HG03442 (cell line): ENCODE measurements around the gene CDK17.
"Not testable (repeated sequence)": the region's sequence is repeated elsewhere in the genome, so short reads cannot be mapped to it uniquely, and the experiment has no call there.

Source experiments
- ATAC-seq: cut with Tn5 transposase; IDR thresholded peaks from one replicate; pipeline ENCODE4 v1.9.1; 2021; ENCODE audit warnings: mild to moderate bottlenecking, moderate library complexity; ENCODE audit not compliant: unreplicated experiment

The CDK17 gene

DNA sequence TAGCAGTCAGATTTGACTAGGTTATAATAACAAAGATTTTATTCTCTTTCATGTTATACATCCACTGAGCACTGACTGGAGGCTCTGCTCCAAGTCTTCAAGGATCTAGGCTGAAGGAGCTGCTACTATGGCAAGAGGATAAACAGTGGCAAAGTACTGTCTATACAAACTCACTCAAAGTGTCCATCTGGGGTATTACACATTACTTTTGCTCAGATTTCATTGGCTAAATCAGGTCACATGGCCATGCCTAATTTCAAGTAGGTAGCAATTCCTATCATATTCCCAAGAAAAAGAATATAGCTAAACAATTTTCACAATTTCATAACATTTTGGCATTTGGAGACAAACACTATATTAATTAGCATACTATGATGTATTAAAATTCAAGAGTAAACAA lies 40.9 kb downstream of the CDK17 start:
- no peak for ATAC-seq

DNA sequence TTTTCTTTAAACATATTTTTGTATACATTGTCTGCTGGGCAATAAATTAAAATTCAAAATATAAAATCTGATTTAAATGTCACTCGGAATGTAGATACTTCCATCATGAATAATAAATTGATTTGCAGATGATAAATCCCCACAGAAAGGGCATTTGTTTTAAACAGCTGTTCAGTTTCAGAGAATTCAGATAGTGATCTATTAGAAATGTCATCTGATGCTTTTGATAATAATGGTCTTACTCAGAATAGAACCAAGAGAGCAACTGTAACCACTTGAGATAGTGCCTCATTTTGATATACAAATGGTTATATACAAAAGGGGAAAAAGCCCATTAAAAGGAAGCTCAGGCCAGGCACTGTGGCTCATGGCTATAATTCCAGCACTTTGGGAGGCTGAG lies 43.4 kb downstream of the CDK17 start:
- ATAC-seq, result no peak

DNA sequence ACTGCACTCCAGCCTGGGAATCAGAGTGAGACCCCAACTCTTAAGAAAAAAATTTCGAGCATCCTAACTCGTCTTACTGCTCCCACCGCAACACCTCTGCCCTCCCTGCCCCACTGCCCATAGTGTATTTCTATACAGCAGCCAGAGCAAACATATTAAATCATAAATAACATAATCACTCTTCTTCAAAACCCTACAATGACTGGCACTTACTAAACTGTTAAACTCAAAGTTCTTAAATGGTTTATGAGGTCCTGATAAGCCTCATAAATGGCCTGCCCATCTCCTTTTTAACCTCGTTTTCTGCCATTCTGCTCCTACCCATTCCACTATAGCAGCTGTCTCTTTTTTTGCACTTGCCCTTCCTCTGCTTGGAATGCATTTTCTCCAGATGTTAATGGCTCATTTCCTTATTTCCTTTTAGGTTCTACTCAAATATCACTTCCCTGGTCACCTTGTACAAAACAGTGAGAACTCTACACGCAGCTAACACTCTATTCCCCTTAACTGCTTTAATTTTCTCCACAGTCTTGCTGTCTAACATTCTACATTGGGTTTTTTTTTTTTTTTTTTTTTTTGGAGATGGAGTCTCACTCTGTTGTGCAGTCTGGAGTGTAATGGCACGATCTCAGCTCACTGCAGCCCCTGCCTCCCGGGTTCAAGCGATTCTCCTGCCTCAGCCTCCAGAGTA lies 45.2 kb downstream of the CDK17 start:
- ATAC-seq, result no peak

GRCh38 chr12:96354326-96354725 lies 45.9 kb downstream of the CDK17 start:
- ATAC-seq, result no peak

GRCh38 chr12:96352161-96352835 lies 47.9 kb downstream of the CDK17 start:
- ATAC-seq, result no peak

DNA sequence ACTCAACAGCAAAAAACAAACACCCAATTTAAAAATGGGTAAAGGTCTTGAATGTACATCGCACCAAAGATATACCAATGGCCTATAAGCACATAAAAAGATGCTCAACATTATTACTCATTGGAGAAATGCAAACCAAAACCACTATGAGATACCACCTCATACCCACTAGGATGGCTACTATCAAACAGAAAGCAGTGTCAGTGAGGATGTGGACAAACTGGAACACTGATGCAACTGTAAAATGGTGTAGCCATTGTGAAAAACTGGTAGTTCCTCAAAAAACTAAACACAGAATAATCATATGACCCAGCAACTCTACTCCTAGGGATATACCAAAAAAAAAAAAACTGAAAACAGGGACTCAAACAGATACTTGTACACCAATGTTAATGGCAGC lies 49.3 kb downstream of the CDK17 start:
- ATAC-seq, result no peak

DNA sequence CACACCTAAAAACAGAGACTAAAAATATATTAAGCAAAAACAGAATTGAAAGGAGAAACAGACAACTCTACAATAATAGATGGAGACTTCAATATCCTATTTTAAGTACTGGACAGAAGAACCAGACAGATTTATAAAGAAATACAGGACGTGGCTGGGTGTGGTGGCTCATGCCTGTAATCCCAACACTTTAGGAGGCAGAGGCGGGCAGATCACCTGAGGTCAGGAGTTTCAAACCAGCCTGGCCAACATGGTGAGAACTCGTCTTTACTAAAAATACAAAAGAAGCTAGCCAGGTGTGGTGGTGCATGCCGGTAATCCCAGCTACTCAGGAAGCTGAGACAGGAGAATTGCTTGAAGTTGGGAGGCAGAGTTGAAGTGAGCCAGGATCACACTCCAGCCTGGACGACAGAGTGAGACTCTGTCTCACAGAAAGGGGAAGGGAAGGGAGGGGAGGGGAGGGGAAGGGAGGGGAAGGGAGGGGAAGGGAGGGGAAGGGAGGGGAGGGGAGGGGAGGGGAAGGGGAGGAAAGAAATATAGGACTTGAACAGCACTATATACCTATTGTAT lies 53.0 kb downstream of the CDK17 start:
- no peak for ATAC-seq

GRCh38 chr12:96346716-96347115 lies 53.5 kb downstream of the CDK17 start:
- ATAC-seq, result not testable (repeated sequence)

- ATAC-seq, result no peak
These were observed 56.0 kb downstream of the CDK17 start for GRCh38 chr12:96344124-96344695.

- peak; percentile 86 for ATAC-seq
These were observed 56.8 kb downstream of the CDK17 start for GRCh38 chr12:96343347-96343954.

DNA sequence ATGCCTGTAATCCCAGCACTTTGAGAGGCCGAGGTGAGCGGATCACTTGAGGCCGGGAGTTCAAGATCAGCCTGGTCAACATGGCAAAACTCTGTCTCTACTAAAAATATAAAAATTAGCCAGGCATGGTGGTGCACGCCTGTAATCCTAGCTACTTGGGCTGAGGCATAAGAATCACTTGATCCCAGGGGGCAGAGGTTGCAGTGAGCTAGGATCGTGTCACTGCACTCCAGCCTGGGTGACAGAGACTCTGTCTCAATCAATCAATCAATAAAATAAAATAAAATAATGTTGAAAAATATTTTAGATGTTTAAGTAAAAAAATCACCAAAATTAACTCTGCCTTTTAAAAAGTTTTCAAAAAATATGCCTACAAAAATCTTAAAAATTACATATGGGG lies 60.6 kb downstream of the CDK17 start:
- not testable (repeated sequence) for ATAC-seq

- no peak for ATAC-seq
These were observed 61.3 kb downstream of the CDK17 start for GRCh38 chr12:96338852-96339471.

- no peak for ATAC-seq
These were observed 62.3 kb downstream of the CDK17 start for GRCh38 chr12:96337953-96338352.

DNA sequence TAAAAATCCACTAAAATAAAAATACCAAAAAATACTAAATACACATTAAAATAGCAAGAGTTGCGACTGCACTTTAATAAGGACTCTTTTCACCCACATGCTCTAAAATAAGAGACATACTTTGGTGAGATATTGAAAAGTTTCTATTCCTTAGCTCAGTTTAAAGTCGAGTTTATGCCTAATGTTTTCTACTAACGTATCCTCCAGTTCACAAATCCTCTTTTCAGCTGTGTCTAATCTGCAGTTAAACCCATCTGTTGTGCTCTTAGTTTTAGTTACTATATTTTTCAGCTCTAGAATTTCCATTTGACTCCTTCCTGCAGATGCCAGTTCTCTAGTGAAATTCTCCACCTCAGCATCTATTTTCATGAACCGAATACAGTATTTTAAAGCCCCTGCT lies 63.8 kb downstream of the CDK17 start:
- no peak for ATAC-seq

DNA sequence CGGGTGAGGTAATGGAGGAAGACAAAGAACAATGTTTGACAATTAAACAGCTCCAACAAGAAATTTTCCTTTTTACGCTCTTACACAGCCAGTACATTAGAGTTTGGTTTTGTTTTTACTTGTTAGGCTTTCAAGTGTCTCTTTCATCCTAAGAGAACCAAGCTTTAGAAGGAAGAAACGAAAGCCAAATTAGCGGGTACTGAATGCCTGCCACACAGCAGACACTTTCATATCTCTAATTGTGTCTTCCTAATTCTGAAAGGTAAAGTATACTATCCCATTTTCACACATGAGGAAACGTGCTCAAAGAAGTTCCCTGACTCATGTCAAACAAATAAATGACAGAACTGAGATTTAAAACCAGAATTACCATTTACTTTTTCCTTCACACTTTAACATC lies 65.0 kb downstream of the CDK17 start:
- ATAC-seq, result peak; percentile 92

GRCh38 chr12:96334502-96334901 lies 65.7 kb downstream of the CDK17 start:
- ATAC-seq, result no peak

DNA sequence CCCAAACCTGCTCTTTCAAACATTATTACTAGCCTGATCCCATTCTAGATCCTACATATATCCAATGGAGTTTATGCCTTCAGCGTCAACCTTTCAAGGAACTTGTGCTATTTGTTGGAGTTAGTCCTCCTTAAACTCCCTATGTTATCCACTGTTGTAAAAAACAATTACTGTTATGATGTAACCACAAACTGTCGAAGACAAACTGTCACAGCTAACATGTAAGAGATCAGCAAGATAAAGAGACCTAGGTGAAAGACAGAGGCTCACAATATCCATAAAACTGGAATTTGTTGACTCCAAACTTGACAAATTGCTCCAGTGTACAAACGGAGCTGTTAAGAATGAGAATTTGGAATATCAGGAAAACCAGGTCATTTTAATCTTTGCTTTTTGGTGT lies 70.7 kb downstream of the CDK17 start:
- ATAC-seq, result no peak

DNA sequence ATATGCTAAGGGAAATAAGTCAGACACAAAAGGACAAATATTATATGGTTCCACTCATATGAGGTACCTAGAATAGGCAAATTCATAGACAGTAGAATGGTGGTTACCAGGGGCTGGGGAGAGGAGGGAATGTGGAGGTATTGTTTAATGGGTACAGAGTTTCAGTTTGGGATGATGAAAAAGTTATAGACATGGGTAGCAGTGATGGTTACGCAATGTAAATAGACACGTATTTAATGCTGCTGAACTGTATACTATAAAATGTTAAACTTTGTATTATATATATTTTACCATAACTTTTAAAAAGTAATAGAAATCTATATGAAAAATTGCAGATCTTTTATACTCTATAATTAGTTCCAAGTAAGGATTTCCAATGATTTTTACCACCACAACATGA lies 71.2 kb downstream of the CDK17 start:
- no peak for ATAC-seq

DNA sequence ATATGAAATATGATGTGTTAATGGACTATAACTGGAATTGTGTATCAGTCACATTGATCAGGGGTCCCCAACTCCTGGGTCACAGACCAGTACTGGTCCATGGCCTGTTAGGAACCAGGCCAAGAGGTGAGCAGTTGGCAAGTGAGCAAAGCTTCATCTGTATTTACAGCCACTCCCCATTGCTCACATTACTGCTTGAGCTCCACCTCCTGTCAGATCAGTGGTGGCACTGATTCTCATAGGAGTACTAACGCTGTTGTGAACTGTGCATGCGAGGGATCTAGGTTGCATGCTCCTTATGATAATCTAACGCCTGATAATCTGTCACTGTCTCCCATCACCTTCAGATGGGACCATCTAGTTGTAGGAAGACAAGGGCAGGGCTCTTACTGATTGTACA lies 72.3 kb downstream of the CDK17 start:
- peak; percentile 53 for ATAC-seq

- peak; percentile 80 for ATAC-seq
These were observed 72.9 kb downstream of the CDK17 start for GRCh38 chr12:96327346-96327745.

DNA sequence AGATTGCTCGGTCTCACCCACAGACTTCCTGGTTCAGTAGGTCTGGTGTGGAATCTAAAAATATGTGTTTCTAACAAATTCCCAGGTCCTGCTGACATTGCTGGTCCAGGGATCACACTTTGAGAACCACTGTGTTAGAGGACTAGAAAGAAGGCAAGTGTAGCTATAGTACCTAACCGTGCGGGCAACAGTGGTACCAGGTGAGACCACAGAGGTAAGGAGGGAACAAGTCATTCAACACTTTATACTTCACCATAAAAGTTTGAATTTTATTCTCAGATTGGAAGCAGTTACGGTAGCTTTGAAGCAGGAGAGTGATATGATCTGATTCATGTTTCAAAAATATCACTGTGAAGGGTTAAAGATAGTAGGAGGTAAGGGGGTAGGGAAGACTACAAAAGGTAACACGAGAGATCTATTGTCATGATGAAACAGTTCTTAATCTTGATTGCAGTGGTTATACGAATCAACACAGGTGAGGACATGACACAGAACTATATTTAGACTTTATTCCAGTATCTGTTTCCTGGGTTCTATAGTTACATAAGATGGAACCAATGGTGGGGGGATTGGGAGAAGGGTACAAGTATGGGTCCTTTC lies 73.5 kb downstream of the CDK17 start:
- ATAC-seq, result no peak
